Superior temporal gyrus (tissue), 1 donor: ENCODE results near the gene PTCHD1.

ENCODE experiments used
- DNase-seq: peaks from one replicate; pipeline ENCODE4 v3.0.0-alpha.2; 2016; ENCODE audit errors: extremely low spot score

The PTCHD1 gene

GRCh38 chrX:23398570-23398969 is 63.9 kb downstream of the PTCHD1 start:
- DNase-seq: no peak

GRCh38 chrX:23403849-23404248 is 69.2 kb downstream of the PTCHD1 start:
- no peak for DNase-seq

DNA sequence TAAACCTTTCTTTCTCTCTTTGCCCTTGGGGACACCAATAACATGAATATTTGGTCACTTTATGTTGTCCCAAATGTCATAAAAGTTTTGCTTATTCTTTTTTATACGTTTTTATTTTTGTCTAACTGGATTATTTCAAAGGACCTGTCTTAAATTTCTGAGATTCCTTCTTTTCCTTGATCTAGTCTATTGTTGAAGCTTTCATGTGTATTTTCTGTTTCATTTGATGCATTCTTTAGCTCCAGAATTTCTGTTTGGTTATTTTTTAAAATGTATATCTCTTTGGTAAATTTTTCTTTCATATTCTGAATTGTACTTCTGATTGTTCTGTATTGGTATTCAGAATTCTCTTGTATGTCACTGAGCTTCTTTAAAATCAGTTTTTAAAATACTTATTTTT is 88.3 kb downstream of the PTCHD1 start:
- no peak for DNase-seq

DNA sequence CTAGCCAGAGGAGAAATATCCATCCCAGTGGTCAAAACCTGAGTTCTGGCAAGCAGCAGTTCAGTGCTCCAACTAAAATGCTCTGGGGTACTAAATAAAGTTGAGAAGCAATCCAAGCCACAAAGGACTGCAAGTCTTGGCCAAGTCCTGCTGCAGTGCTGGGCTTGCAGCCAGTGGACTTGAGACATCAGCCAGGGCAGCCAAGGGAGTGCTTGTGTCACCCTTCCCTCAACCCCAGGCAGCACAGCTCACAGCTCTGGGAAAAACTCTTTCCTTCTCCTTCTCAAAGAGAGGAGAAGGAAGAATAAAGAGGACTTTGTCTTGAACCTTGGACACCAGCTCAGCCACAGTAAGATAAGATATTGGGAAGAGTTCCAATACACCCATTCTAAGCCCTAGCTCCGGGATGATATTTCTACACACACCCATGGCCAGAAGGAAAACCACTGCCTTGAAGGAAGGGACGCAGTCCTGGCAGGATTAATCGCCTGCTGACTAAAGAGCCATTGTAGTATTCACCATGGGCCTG is 99.8 kb downstream of the PTCHD1 start:
- peak; percentile 11 for DNase-seq

GRCh38 chrX:23435108-23435507 is 100.5 kb downstream of the PTCHD1 start:
- DNase-seq: no peak

DNA sequence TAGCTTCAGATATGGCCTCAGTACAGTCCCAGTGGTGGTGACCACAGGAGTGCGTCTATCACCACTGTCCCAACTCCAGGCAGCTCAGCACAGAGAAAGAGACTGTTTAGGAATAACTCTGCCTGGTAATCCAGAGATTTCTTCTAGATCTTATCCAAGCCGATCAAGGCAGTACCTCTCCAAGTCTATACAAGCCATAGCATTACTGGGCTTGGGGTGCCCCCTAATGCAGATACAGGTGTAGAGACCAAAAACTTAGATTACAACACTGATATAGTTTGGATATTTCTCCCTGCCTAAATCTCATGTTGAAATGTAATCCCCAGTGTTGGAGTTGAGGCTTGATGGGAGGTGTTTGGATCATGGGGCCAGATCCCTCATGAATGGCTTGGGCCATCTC is 100.9 kb downstream of the PTCHD1 start:
- DNase-seq: no peak

- no peak for DNase-seq
Observed at GRCh38 chrX:23436875-23437274, 102.2 kb downstream of the PTCHD1 start.

DNA sequence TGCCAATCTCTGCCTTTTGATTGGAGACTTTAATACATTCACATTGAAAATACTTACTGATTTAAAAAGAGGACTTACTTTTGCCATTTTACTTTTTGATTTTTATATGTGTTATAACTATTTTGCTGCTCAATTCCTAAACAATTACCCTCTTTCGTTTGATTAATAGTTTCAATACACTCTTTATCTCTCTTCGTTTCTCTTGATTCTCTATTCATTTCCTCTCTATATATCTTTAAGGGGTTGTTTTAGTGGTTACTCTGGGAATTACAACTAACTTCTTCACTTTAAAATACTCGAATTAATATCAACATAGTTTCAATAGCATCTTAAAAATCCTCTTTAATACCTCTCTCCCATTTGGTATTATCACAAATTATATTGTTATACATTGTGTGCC is 116.6 kb downstream of the PTCHD1 start:
- no peak for DNase-seq
